WTC11 (cell line): ENCODE data around the gene SCUBE3. TPM values are rescaled to one million over a fixed set of nuclear protein-coding genes. Genes with fewer than 3 reads are reported as not detected.

Source experiments
- ATAC-seq: fragments of 200-7000 bp; cut with Tn5 transposase; 2 replicates; pipeline ENCODE4 v1.10.0; 2021; ENCODE audit warnings: mild to moderate bottlenecking, moderate library complexity
- CTCF ChIA-PET: fragments of 300-600 bp; sonication (Branson Sonifier 250); formaldehyde crosslinking; loops from one replicate; lab custom pipeline; 2021; ENCODE audit warnings: antibody characterized with exemption; lab: Charles Lee
- POLR2A ChIA-PET: fragments of 350-600 bp; sonication (Branson Sonifier 250); formaldehyde crosslinking; loops from one replicate; lab custom pipeline; 2021; ENCODE audit warnings: antibody characterized with exemption; lab: Charles Lee
- DNase-seq: peaks from one replicate; pipeline ENCODE4 v3.0.0; 2021; ENCODE audit warnings: low spot score
- H3K27ac Mint-ChIP-seq: 2 replicates; pipeline ENCODE4 v1.8.0; 2021; ENCODE audit warnings: mixed read lengths
- H3K27me3 Mint-ChIP-seq: 2 replicates; pipeline ENCODE4 v1.8.0; 2021; ENCODE audit warnings: low read depth, mild to moderate bottlenecking, moderate library complexity, mixed read lengths
- H3K36me3 Mint-ChIP-seq: 2 replicates; pipeline ENCODE4 v1.8.0; 2021; ENCODE audit warnings: mixed read lengths
- H3K4me1 Mint-ChIP-seq: 2 replicates; pipeline ENCODE4 v1.8.0; 2022; ENCODE audit warnings: mixed read lengths
- H3K4me3 Mint-ChIP-seq: 2 replicates; pipeline ENCODE4 v1.8.0; 2021; ENCODE audit warnings: mild to moderate bottlenecking, moderate library complexity, mixed read lengths
- H3K9me3 Mint-ChIP-seq: 2 replicates; pipeline ENCODE4 v1.8.0; 2021; ENCODE audit warnings: mixed read lengths
- ATF6 ChIP-seq: sonication (generic); formaldehyde crosslinking; IDR thresholded peaks from 2 replicates; pipeline ENCODE4 v1.8.1; 2023; ENCODE audit warnings: mild to moderate bottlenecking, missing genetic modification reagents
- CBFB ChIP-seq: sonication (generic); formaldehyde crosslinking; IDR thresholded peaks from 2 replicates; pipeline ENCODE4 v1.8.1; 2022; ENCODE audit warnings: mild to moderate bottlenecking, low read depth, missing genetic modification reagents
- CTCF ChIP-seq: fragments of 200-600 bp; IDR thresholded peaks from 2 replicates; pipeline ENCODE4 v1.8.0; 2022; ENCODE audit warnings: antibody characterized with exemption
- E2F1 ChIP-seq: sonication (generic); formaldehyde crosslinking; IDR thresholded peaks from 2 replicates; pipeline ENCODE4 v1.8.0; 2022; ENCODE audit warnings: mild to moderate bottlenecking, missing genetic modification reagents
- E2F5 ChIP-seq: sonication (generic); formaldehyde crosslinking; IDR thresholded peaks from 2 replicates; pipeline ENCODE4 v1.8.1; 2022; ENCODE audit warnings: mild to moderate bottlenecking, moderate library complexity, missing genetic modification reagents
- ESRRA ChIP-seq: sonication (generic); formaldehyde crosslinking; IDR thresholded peaks from 2 replicates; pipeline ENCODE4 v1.8.1; 2022; ENCODE audit warnings: mild to moderate bottlenecking, missing genetic modification reagents, borderline replicate concordance
- ETV6 ChIP-seq: sonication (generic); formaldehyde crosslinking; IDR thresholded peaks from 2 replicates; pipeline ENCODE4 v1.8.1; 2022; ENCODE audit warnings: mild to moderate bottlenecking, missing genetic modification reagents
- GABPB1 ChIP-seq: sonication (generic); formaldehyde crosslinking; IDR thresholded peaks from 2 replicates; pipeline ENCODE4 v1.8.1; 2023; ENCODE audit warnings: mild to moderate bottlenecking, missing genetic modification reagents
- HMGXB4 ChIP-seq: sonication (generic); formaldehyde crosslinking; IDR thresholded peaks from 2 replicates; pipeline ENCODE4 v1.8.1; 2023; ENCODE audit warnings: mild to moderate bottlenecking, moderate library complexity, missing genetic modification reagents
- MLX ChIP-seq: sonication (generic); formaldehyde crosslinking; IDR thresholded peaks from 2 replicates; pipeline ENCODE4 v1.8.1; 2023; ENCODE audit warnings: mild to moderate bottlenecking, missing genetic modification reagents, moderate library complexity
- PRDM15 ChIP-seq: sonication (generic); formaldehyde crosslinking; IDR thresholded peaks from 2 replicates; pipeline ENCODE4 v1.8.0; 2022; ENCODE audit warnings: missing genetic modification reagents
- PREB ChIP-seq: sonication (generic); formaldehyde crosslinking; IDR thresholded peaks from 2 replicates; pipeline ENCODE4 v1.8.1; 2022; ENCODE audit warnings: mild to moderate bottlenecking, missing genetic modification reagents, moderate library complexity, borderline replicate concordance
- RELA ChIP-seq: sonication (generic); formaldehyde crosslinking; IDR thresholded peaks from 2 replicates; pipeline ENCODE4 v1.8.1; 2022; ENCODE audit warnings: missing genetic modification reagents, mild to moderate bottlenecking, borderline replicate concordance
- SP1 ChIP-seq: sonication (generic); formaldehyde crosslinking; conservative IDR thresholded peaks from 2 replicates; pipeline ENCODE4 v1.8.1; 2022; ENCODE audit warnings: missing genetic modification reagents
- ZNF317 ChIP-seq: sonication (generic); formaldehyde crosslinking; IDR thresholded peaks from 2 replicates; pipeline ENCODE4 v1.8.1; 2023; ENCODE audit warnings: low read depth, mild to moderate bottlenecking, moderate library complexity, missing genetic modification reagents, borderline replicate concordance
- ZNF425 ChIP-seq: fragments of 250-450 bp; sonication (Bioruptor Pico); conservative IDR thresholded peaks from 2 replicates; pipeline ENCODE4 v1.9.0; 2021; ENCODE audit warnings: mild to moderate bottlenecking
- total RNA-seq: library from RNA; stranded (reverse); gene quantifications from 3 replicates; pipeline ENCODE4 v1.2.3, GENCODE V29; 2021

Gene SCUBE3
- total RNA-seq, 1 experiment from 2014 or later: 2.1 TPM

- TF ChIP-seq HMGXB4 (CRISPR knock-in tag): peak; percentile 85; the same call in 1 of the 2 replicates
Measured at GRCh38 chr6:35297601-35298481, 84.1 kb downstream of the SCUBE3 start, which contains the start of gene DEF6 (continued).

GRCh38 chr6:35298625-35299140, 84.9 kb downstream of the SCUBE3 start:
- no peak for ATAC-seq
- no peak for TF ChIP-seq ZNF317
- TF ChIP-seq ATF6 (CRISPR knock-in tag): no peak
- TF ChIP-seq ESRRA: no peak
- no peak for TF ChIP-seq ETV6 (CRISPR knock-in tag)
- TF ChIP-seq E2F1 (CRISPR knock-in tag): no peak
- TF ChIP-seq ZNF425 (CRISPR knock-in tag): no peak
- TF ChIP-seq MLX: no peak
- no peak for TF ChIP-seq GABPB1 (CRISPR knock-in tag)
- no peak for TF ChIP-seq CBFB
- TF ChIP-seq RELA: no peak
- TF ChIP-seq PREB: no peak
- no peak for TF ChIP-seq CTCF
- TF ChIP-seq PRDM15 (CRISPR knock-in tag): no peak
- no peak for TF ChIP-seq E2F5 (CRISPR knock-in tag)
- TF ChIP-seq SP1 (CRISPR knock-in tag): no peak
- TF ChIP-seq, all 79 proteins: peak for 0
- ChIA-PET POLR2A (interaction anchor here (0.6 to 1.1 kb wide), 2 partner anchors 173 to 634 kb away, joined by 3 to 8 read pairs; no protein-coding TSS in a partner anchor), CTCF (interaction anchor here (0.7 to 4.3 kb wide), 5 partner anchors 29 to 153 kb away, joined by 5 to 35 read pairs (median 20); partner anchors contain the start of genes FANCE and PPARD)
- Mint-ChIP-seq H3K9me3 (no peaks in the 10 kb centered on the region), H3K27ac (no peak overlapping the region), H3K36me3 (peaks cover 8% of the 10 kb centered on the region), H3K27me3 (0 out of 2 replicates have a peak, but pooled peaks cover 4% of the 10 kb centered on the region), H3K4me3 (peak overlapping the region; percentile 42), H3K4me1 (peaks cover 42% of the 10 kb centered on the region)
- no peak for DNase-seq
